BE2C (cell line): Measurements from ENCODE around the gene LRP11.
A peak's percentile ranks its signal among the peaks of the same experiment; 100 is the strongest.

Experiments used
- DNase-seq: peaks from one replicate; pipeline ENCODE4 v3.0.0-alpha.2; 2020
- H3K27me3 ChIP-seq: fragments of 250-450 bp; sonication (Bioruptor Pico); 2 replicates; pipeline ENCODE4 v1.5.1; 2020; ENCODE audit warnings: mild to moderate bottlenecking
- H3K36me3 ChIP-seq: fragments of 250-450 bp; sonication (Bioruptor Pico); 2 replicates; pipeline ENCODE4 v1.5.1; 2020; ENCODE audit warnings: mild to moderate bottlenecking
- H3K4me1 ChIP-seq: fragments of 250-450 bp; sonication (Bioruptor Pico); 2 replicates; pipeline ENCODE4 v1.5.1; 2020
- H3K4me3 ChIP-seq: 2 replicates; pipeline ENCODE4 v1.5.1; 2011; ENCODE audit warnings: low read depth, low read length
- H3K9me3 ChIP-seq: fragments of 250-450 bp; sonication (Bioruptor Pico); 2 replicates; pipeline ENCODE4 v1.5.1; 2020
- TF ChIP-seq, protein P1 (sequence below): IDR thresholded peaks from 2 replicates; pipeline ENCODE4 v1.5.1; 2012; ENCODE audit warnings: mild to moderate bottlenecking, low read depth, low read length

Gene LRP11

DNA sequence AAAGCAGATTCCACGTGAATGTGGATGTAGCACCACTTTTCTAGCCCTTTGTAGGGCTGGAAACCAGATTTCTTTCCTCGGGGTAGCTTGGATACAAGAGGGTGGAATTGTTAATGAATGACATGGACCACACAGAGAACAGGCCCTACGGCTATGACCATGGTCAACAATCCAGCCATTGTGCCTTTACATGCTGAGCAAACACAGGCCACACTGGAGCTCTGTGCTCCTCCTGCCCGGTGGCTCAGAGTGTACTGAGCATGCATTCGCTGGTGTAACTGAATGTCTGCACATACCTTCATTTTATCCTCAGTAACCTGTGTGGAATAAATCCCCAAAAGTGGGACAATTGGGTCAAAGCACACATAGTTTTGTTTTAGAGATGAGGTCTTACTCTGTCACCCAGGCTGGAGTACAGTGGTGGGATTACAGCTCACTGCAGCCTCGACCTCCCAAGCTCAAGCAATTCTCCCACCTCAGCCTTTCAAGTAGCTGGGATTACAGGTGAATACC lies 32.8 kb downstream of the LRP11 start:
- TF ChIP-seq, protein P1, sequence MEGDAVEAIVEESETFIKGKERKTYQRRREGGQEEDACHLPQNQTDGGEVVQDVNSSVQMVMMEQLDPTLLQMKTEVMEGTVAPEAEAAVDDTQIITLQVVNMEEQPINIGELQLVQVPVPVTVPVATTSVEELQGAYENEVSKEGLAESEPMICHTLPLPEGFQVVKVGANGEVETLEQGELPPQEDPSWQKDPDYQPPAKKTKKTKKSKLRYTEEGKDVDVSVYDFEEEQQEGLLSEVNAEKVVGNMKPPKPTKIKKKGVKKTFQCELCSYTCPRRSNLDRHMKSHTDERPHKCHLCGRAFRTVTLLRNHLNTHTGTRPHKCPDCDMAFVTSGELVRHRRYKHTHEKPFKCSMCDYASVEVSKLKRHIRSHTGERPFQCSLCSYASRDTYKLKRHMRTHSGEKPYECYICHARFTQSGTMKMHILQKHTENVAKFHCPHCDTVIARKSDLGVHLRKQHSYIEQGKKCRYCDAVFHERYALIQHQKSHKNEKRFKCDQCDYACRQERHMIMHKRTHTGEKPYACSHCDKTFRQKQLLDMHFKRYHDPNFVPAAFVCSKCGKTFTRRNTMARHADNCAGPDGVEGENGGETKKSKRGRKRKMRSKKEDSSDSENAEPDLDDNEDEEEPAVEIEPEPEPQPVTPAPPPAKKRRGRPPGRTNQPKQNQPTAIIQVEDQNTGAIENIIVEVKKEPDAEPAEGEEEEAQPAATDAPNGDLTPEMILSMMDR, result no peak
- no peaks in the 10 kb centered on the region for H3K4me1 ChIP-seq
- H3K36me3 ChIP-seq, result peaks cover 3% of the 10 kb centered on the region
- no peak overlapping the region for H3K4me3 ChIP-seq
- H3K9me3 ChIP-seq, result no peaks in the 10 kb centered on the region
- no peak for DNase-seq
- no peaks in the 10 kb centered on the region for H3K27me3 ChIP-seq

DNA sequence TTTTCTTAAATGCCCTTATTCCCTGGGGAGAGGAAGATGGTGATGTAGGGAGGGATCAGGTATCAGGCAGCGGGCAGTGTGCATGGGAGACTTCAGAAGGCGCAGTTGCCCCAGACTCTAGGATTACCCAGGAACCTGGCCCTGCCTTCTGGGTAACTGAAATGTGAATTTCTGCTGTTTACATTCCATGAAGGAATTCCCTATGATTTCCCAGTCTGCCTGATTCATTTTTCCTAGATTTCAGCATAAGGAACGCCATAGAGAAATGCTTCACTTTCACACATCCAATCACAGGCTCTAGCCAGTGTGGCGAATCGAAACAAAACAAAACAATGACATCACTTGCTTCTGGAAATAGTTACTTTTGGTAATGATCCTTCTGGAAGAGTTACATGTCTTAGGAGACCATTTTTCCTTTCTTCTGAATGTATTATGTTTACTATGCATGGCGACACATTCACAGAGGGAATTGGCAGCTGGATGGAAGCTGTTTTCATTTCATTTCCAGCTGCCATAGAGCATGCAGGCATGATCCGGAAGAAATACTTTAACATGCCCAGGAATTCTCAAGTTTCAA lies 33.3 kb downstream of the LRP11 start:
- Histone ChIP-seq H3K9me3 (no peaks in the 10 kb centered on the region), H3K36me3 (peaks cover 6% of the 10 kb centered on the region), H3K4me1 (no peaks in the 10 kb centered on the region), H3K27me3 (no peaks in the 10 kb centered on the region), H3K4me3 (no peak overlapping the region)
- no peak for DNase-seq
- TF ChIP-seq, protein P1, result no peak

DNA sequence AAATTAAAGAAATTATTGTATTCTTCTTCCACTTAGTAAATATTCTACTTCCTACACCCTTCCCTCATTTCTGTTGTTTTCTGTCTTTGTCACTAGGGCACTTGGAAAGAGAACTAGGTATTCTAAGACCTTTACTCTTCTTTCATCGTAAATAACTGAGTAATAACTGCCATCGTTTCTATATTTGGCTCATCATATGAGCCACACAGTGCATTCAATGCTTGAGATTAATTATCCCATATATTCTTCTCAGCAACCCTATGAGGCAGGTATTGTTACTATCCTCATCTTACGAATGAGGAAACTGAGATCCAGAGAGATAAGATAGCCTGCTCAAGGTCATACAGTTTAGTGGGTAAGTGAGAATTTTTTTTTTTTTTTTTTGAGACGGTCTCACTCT lies 38.9 kb downstream of the LRP11 start:
- Histone ChIP-seq H3K36me3 (peaks cover 3% of the 10 kb centered on the region; the same call in 1 of the 2 replicates), H3K9me3 (no peaks in the 10 kb centered on the region), H3K4me1 (no peaks in the 10 kb centered on the region), H3K27me3 (no peaks in the 10 kb centered on the region), H3K4me3 (no peak overlapping the region)
- DNase-seq, result no peak
- TF ChIP-seq, protein P1, result no peak

DNA sequence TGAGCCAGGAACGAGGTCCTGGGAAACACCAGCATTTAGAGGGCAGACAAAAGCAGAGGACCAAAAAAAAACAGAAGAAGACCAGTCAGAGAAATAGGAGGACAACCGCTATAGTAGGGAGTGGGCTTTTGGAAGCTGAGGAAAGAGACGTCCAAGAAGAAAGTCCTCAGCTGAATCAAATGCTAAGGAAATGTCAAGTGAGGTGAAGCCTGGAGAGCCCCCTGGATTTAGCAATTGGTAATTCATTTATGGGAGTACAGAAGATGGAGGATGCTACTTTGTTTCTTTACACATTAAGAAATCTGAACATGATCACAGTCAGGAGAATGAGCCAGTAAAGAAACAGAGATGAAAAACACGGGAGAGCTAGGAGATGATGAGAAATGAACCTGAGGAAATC lies 41.1 kb downstream of the LRP11 start:
- no peaks in the 10 kb centered on the region for H3K27me3 ChIP-seq
- no peak overlapping the region for H3K4me3 ChIP-seq
- no peak for DNase-seq
- no peaks in the 10 kb centered on the region for H3K9me3 ChIP-seq
- no peaks in the 10 kb centered on the region for H3K4me1 ChIP-seq
- H3K36me3 ChIP-seq, result peaks cover 3% of the 10 kb centered on the region; the same call in 1 of the 2 replicates
- TF ChIP-seq, protein P1, result peak; percentile 27

DNA sequence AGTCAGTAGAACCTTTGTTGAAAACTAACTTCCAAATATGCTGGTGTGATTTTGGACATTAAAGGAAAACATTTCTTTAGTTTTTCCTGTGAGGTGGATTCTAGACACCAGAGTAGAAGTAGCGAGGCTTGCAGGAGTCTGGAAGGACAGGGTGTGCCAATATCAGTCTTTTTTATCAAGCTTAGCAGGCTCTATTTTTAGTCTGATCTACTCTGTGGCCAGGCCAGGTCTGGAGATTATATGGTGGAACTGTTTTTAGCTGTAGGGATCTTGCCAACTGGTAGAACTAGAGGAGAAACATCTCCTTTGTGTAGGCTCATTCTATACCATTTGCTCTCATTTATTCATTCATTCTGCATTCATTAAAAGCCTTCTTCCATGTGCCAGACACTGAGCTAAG lies 42.7 kb downstream of the LRP11 start:
- DNase-seq, result no peak
- Histone ChIP-seq H3K36me3 (peaks cover 3% of the 10 kb centered on the region; the same call in 1 of the 2 replicates), H3K27me3 (no peaks in the 10 kb centered on the region), H3K9me3 (no peaks in the 10 kb centered on the region), H3K4me3 (no peak overlapping the region), H3K4me1 (no peaks in the 10 kb centered on the region)
- TF ChIP-seq, protein P1, result no peak

GRCh38 chr6:149820506-149820905 lies 43.7 kb downstream of the LRP11 start:
- TF ChIP-seq, protein P1, result no peak
- Histone ChIP-seq H3K36me3 (no peaks in the 10 kb centered on the region), H3K4me3 (no peak overlapping the region), H3K27me3 (no peaks in the 10 kb centered on the region), H3K9me3 (no peaks in the 10 kb centered on the region), H3K4me1 (no peaks in the 10 kb centered on the region)
- DNase-seq, result no peak
